ENCODE results near the gene MCF2L. TPM values are rescaled to one million over a fixed set of nuclear protein-coding genes. Genes with fewer than 3 reads are reported as not detected.

The MCF2L gene
- total RNA-seq, 1 donor from 2014 or later = 69.7 TPM

DNA sequence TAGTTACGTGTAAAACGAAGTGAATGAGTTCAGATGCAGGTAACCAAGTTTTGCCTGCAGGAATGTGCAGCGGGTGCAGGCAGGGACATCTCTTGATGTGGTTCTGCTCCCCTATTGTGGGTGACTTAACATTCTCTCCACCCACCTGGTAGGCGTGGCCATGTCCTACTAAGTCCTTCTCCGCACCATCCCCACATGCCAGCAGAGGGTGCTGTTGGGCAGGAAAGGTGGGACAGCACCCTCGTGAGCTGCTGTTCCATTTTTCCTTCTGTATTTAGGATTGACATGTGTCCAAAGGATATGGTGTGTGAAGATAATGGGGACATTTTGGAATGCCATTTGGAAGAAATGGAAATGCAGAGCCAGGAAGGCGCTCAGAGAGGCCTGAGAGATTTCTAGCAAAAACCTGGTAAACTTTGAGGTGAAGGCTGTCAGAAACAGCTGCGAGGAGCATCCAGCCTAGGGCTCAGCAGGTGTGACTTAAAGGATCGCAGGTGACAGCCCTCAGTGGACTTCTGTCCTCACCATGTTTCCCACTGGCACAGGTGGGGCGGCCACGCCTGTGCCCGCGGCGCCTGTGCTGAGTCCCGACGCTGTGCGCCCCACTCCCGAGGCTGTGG lies 26.2 kb upstream of the MCF2L start:
- DNase-seq = peak; percentile 98
- TF ChIP-seq, protein P1, sequence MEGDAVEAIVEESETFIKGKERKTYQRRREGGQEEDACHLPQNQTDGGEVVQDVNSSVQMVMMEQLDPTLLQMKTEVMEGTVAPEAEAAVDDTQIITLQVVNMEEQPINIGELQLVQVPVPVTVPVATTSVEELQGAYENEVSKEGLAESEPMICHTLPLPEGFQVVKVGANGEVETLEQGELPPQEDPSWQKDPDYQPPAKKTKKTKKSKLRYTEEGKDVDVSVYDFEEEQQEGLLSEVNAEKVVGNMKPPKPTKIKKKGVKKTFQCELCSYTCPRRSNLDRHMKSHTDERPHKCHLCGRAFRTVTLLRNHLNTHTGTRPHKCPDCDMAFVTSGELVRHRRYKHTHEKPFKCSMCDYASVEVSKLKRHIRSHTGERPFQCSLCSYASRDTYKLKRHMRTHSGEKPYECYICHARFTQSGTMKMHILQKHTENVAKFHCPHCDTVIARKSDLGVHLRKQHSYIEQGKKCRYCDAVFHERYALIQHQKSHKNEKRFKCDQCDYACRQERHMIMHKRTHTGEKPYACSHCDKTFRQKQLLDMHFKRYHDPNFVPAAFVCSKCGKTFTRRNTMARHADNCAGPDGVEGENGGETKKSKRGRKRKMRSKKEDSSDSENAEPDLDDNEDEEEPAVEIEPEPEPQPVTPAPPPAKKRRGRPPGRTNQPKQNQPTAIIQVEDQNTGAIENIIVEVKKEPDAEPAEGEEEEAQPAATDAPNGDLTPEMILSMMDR (IDR thresholded peaks at IDR 0.05) = peak; percentile 98
- intact Hi-C loops (cut with DNase I) = loop anchor here (10.0 kb wide), 1 partner anchor 82 kb away; no protein-coding TSS in a partner anchor
- Histone ChIP-seq H3K9me3 (no peaks in the 10 kb centered on the region), H3K4me1 (peaks cover 12% of the 10 kb centered on the region), H3K27me3 (no peaks in the 10 kb centered on the region), H3K27ac (peak overlapping the region; percentile 63), H3K36me3 (no peaks in the 10 kb centered on the region), H3K4me3 (peak overlapping the region; percentile 61)
- peak; percentile 98 for ATAC-seq

DNA sequence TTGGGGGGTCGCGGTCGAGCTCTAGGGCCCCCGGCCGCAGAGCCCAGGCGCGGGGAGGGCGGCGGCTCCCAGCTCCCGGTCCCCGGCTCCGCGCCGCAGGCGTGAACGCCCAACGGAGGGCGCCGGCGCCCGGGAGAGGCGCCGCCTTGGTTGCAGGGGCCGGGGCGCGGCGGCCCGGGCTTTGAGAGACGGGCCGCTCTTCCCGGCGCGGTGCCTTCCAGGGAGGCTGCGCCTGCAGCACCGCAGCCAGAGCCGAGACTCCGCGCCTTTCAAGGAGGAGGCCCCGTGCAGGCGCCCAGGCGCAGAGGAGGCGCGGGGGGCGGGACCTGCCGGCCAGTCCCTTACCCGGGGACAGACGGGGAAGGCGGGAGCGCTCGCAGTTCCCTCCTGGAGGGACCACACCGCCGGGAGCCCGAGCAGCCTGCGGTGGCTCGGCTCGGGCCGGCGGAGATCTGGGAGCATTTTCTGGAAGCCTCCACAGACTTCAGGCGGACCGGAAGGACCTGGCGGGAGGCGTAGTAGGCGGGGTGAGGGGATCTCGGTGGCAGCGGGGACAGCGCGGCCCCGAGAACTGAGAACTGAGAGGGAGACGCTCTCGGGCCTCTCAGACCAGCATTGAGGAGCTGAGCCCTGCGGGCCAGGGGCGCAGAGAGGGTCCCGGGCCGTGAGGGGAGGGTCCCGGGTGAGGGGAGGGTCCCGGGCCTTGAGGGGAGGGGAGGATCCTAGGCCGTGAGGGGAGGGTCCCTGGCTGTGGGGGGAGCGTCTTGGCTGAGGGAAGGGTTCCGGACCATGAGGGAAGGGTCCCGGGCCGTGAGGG lies 25.5 kb upstream of the MCF2L start:
- Histone ChIP-seq H3K9me3 (no peaks in the 10 kb centered on the region), H3K27me3 (no peaks in the 10 kb centered on the region), H3K27ac (peak overlapping the region; percentile 63), H3K4me3 (peak overlapping the region; percentile 61), H3K36me3 (no peaks in the 10 kb centered on the region), H3K4me1 (peaks cover 12% of the 10 kb centered on the region)
- intact Hi-C loops (cut with DNase I) = loop anchor here (10.0 kb wide), 1 partner anchor 81 kb away; no protein-coding TSS in a partner anchor
- DNase-seq (peak; percentile 83), ATAC-seq (peak; percentile 78)
- TF ChIP-seq, protein P1 (IDR thresholded peaks at IDR 0.05) = no peak

DNA sequence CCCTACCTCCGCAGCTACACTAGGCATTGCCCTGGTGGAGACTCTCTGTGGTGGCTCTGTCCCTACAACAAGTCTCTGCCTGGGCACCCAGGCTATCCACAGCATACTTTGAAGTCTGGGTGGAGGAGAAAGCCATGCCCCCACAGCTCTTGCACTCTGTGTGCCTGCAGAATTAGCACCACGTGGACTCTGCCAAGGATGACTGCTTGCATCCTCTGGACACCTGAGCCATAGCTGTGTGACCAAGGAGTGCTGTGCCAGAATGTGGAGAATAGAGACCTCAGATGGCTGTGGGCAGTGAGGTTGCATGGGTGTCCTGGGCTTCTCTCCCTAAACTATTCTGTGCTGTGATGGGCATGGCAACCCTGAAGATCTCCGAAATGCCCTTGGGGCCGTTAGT lies 21.2 kb upstream of the MCF2L start:
- intact Hi-C loops (cut with DNase I) = loop anchor here (10.0 kb wide), 1 partner anchor 77 kb away; no protein-coding TSS in a partner anchor
- no peaks in the 10 kb centered on the region for H3K27me3 ChIP-seq
- no peak overlapping the region for H3K27ac ChIP-seq
- ATAC-seq = no peak
- no peak overlapping the region for H3K4me3 ChIP-seq
- H3K36me3 ChIP-seq = no peaks in the 10 kb centered on the region
- TF ChIP-seq, protein P1 (IDR thresholded peaks at IDR 0.05) = no peak
- H3K4me1 ChIP-seq = peaks cover 12% of the 10 kb centered on the region
- H3K9me3 ChIP-seq = no peaks in the 10 kb centered on the region
- no peak for DNase-seq

DNA sequence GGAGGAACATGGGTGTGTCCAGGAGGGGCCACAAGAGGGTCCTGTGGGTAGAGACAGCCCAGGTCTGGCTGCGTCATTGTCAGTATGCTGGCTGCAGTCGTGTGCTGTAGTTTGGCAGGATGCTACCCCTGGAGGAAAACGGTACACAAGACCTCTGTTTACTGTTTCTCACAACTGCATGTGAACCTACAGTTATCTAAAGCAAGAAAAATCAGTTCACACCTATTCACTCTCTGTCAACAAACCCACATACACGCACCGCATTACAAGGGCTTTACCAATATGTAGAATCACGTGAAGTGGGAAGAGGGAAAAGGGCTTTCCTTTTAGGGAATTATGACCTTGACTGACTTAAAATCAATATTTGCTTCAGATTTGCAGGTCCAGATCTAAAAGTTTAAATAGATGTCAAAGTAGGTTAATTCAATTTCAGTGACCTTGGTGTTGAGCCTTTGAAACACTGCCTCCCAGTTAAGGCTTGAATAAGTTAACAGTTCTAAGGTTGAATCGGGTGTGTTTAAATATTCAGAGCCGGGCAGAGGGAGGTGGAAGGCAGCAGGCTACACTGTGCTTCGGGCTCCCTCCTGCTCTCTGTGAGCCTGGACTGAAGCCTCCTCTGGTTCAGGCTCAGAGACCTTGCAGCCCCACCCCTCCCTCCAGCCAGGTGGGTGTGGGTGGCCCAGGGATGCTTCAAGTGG lies 17.2 kb upstream of the MCF2L start:
- no peak for ATAC-seq
- Histone ChIP-seq H3K36me3 (no peaks in the 10 kb centered on the region), H3K9me3 (no peaks in the 10 kb centered on the region), H3K4me3 (no peak overlapping the region), H3K4me1 (no peaks in the 10 kb centered on the region), H3K27ac (no peak overlapping the region), H3K27me3 (no peaks in the 10 kb centered on the region)
- TF ChIP-seq, protein P1 (IDR thresholded peaks at IDR 0.05) = no peak
- intact Hi-C loops (cut with DNase I) = no loop called here
- no peak for DNase-seq

DNA sequence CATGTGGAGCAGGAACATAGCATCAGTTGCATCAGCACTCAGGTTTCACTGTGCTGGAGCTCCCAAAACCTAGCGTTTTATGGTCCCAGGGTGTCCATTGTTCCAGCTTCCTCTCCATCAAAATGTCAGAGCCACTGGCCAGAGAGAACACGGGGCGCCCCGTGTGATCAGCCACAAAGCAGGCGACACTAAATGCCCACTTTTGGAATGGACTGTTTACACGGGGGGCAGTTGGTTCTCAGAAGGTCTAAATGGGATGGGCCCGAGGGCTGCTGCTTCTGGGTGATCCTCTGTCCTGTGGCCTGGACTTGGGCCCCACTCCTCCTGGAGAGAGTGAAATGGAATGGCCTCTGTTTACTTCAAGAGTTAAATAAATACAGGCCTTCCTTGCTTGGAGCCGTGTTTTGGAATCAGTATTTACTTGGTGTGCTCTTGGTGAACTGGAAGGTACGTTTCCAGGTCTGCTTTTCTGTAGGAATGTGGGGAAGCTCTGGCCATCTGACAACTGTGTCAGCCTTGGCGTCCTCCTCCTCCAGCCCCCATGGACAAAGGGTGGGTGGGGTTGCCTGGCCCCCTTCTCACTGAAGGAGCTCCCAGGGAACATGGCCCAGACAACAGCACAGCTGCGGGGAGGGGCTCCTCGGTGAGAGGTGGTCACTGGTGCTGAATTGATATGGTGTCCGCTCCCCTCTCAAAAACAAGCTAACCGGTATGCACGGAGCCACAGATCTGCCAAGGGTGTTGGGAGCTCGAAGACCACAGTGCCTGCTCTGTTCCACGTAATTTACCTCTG lies 16.1 kb upstream of the MCF2L start:
- TF ChIP-seq, protein P1 (IDR thresholded peaks at IDR 0.05) = no peak
- H3K27ac ChIP-seq = no peak overlapping the region
- H3K9me3 ChIP-seq = no peaks in the 10 kb centered on the region
- peak; percentile 46 for ATAC-seq
- intact Hi-C loops (cut with DNase I) = no loop called here
- H3K36me3 ChIP-seq = no peaks in the 10 kb centered on the region
- no peak for DNase-seq
- no peaks in the 10 kb centered on the region for H3K4me1 ChIP-seq
- no peaks in the 10 kb centered on the region for H3K27me3 ChIP-seq
- H3K4me3 ChIP-seq = no peak overlapping the region
